GM12891 (cell line): ENCODE results near the gene SIAH3. TPM values are rescaled to one million over a fixed set of nuclear protein-coding genes. Genes with fewer than 3 reads are reported as not detected.

Experiments
- DNase-seq: peaks from one replicate; pipeline ENCODE4 v3.0.0; 2011; ENCODE audit warnings: low spot score; ENCODE audit not compliant: insufficient read length
- FAIRE-seq: peaks from 2 replicates; lab custom pipeline; 2011; peaks lifted over from hg19 to GRCh38; lab: Jason Lieb, UNC
- PAX5 ChIP-seq: IDR thresholded peaks from 2 replicates; pipeline ENCODE4 v1.6.1; 2011; ENCODE audit warnings: low read length, moderate library complexity, mild to moderate bottlenecking; ENCODE audit not compliant: insufficient read depth, severe bottlenecking
- POLR2A ChIP-seq: IDR thresholded peaks from 2 replicates; pipeline ENCODE4 v1.6.1; 2011; ENCODE audit warnings: low read depth, low read length, control low read depth
- POLR2AphosphoS5 ChIP-seq: IDR thresholded peaks from 2 replicates; pipeline ENCODE4 v1.6.1; 2011; ENCODE audit warnings: low read depth, low read length, control low read depth
- POU2F2 ChIP-seq: IDR thresholded peaks from 2 replicates; pipeline ENCODE4 v1.6.1; 2011; ENCODE audit warnings: low read depth, mild to moderate bottlenecking, control low read depth, low read length, moderate library complexity
- SPI1 ChIP-seq: IDR thresholded peaks from 2 replicates; pipeline ENCODE4 v1.6.1; 2011; ENCODE audit warnings: low read depth, low read length, control low read depth
- TAF1 ChIP-seq: IDR thresholded peaks from 2 replicates; pipeline ENCODE4 v1.6.1; 2011; ENCODE audit warnings: low read depth, low read length, control low read depth
- polyA plus RNA-seq: library from polyadenylated mRNA; unstranded; fragments of >200 nt; gene quantifications from one replicate; pipeline ENCODE4 v1.2.1, GENCODE V29; 2012; ENCODE audit warnings: low read depth, missing spikeins, inconsistent platforms; ENCODE audit not compliant: missing spikeins

Gene SIAH3, protein sequence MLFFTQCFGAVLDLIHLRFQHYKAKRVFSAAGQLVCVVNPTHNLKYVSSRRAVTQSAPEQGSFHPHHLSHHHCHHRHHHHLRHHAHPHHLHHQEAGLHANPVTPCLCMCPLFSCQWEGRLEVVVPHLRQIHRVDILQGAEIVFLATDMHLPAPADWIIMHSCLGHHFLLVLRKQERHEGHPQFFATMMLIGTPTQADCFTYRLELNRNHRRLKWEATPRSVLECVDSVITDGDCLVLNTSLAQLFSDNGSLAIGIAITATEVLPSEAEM
- polyA plus RNA-seq, result not detected

- DNase-seq (no peak), FAIRE-seq (peak; percentile 60)
- TF ChIP-seq POLR2A (no peak), POU2F2 (no peak), SPI1 (no peak), POLR2AphosphoS5 (no peak), PAX5 (no peak), TAF1 (no peak)
Observed at GRCh38 chr13:45851171-45851921, at the start of gene SIAH3. TSS of gene SIAH3 (minus strand) at chr13:45851753. CDS start at chr13:45851629, 124 bp downstream.

GRCh38 chr13:45899406-45899805 lies 47.9 kb upstream of the SIAH3 start:
- TF ChIP-seq POU2F2 (no peak), SPI1 (no peak), TAF1 (no peak), POLR2AphosphoS5 (no peak), POLR2A (no peak), PAX5 (no peak)
- DNase-seq (no peak), FAIRE-seq (no peak)

GRCh38 chr13:45897562-45897961 lies 46.0 kb upstream of the SIAH3 start:
- no peak for TF ChIP-seq PAX5
- TF ChIP-seq POLR2AphosphoS5, result no peak
- no peak for TF ChIP-seq SPI1
- TF ChIP-seq TAF1, result no peak
- no peak for TF ChIP-seq POLR2A
- no peak for TF ChIP-seq POU2F2
- DNase-seq (no peak), FAIRE-seq (no peak)

DNA sequence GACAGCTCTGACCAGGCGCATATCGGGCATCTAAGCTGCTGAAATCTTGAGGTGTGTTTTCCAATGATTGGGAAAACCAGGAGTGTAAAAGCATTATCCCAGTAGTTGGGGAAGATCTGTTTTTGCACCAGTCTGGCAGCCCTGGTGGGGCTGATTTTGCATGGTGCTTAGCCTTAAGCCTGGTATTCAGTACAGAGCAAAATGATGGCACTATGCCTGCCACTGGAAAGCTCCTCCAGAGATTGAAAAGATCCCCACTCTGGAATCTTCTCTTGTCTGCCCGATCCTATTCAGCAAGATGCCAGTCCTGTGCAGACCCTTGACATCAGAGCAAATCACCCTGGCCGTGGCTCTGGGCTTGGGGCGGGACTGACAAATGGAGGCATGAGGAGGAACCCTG lies 44.7 kb upstream of the SIAH3 start:
- no peak for TF ChIP-seq SPI1
- no peak for TF ChIP-seq PAX5
- no peak for TF ChIP-seq POLR2A
- TF ChIP-seq TAF1, result no peak
- TF ChIP-seq POU2F2, result no peak
- no peak for TF ChIP-seq POLR2AphosphoS5
- no peak for FAIRE-seq
- DNase-seq, result no peak

DNA sequence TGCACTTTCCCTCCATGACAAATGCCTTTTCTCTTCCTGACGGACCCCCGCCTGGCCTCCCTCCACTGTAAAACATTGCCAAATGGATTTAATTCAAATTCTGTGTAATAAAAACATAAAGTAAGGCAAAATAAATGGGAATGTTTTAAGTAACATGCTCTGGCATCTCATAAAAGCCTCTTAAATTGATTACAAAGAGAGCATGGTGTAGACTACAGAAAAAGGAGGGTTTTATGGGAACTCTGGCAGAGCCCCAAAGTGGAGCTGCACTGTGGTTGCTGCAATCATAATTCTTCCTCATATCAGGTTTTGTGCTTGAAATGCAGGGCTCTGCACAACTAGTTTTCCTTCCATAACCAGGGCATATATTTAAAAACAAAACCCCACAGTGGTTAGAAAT lies 44.3 kb upstream of the SIAH3 start:
- FAIRE-seq, result no peak
- TF ChIP-seq TAF1, result no peak
- TF ChIP-seq POLR2A, result no peak
- TF ChIP-seq POU2F2, result no peak
- TF ChIP-seq PAX5, result no peak
- TF ChIP-seq SPI1, result no peak
- no peak for TF ChIP-seq POLR2AphosphoS5
- no peak for DNase-seq

- TF ChIP-seq TAF1 (no peak), POLR2A (no peak), SPI1 (no peak), POLR2AphosphoS5 (no peak), POU2F2 (no peak), PAX5 (no peak)
- DNase-seq (no peak), FAIRE-seq (no peak)
Observed at GRCh38 chr13:45892513-45892912, 41.0 kb upstream of the SIAH3 start.

DNA sequence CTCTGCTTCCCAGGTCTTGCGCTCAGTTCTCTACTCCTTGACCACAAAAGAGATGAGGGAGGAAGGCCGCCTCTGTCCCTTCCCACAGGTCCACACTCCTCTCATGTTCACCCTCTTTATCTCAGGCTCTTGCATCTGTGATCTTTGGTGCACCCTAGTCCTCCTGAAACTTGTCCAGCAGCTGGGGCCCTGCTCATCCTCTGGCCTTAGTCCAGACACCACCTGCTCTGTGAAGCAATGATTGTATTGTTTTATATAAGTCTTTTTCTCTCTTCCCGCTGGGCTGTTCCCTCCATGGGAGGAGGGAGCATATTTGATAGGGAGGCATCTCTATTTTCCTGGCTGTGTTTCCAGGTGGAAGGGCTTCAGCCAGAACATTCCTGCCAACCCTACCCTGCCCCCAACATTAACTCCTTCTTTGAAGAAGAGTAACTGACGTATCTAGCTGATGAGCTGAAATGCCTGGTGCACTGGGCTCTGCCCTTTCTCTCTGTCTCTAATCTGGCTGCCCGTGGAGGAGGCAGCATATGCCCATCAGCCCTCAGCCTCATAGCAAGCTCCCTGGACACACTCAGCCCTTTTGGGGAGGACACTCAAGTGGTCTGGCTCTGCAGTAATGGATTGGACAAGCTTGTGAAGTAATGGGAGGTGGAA lies 38.2 kb upstream of the SIAH3 start:
- TF ChIP-seq POU2F2 (no peak), PAX5 (no peak), TAF1 (no peak), POLR2AphosphoS5 (no peak), POLR2A (no peak), SPI1 (no peak)
- DNase-seq (no peak), FAIRE-seq (no peak)

GRCh38 chr13:45886466-45886865 lies 34.9 kb upstream of the SIAH3 start:
- FAIRE-seq, result no peak
- TF ChIP-seq PAX5 (no peak), POLR2AphosphoS5 (no peak), POLR2A (no peak), POU2F2 (no peak), TAF1 (no peak), SPI1 (no peak)
- no peak for DNase-seq

GRCh38 chr13:45885194-45885593 lies 33.6 kb upstream of the SIAH3 start:
- TF ChIP-seq SPI1, result no peak
- no peak for TF ChIP-seq TAF1
- no peak for TF ChIP-seq POU2F2
- no peak for TF ChIP-seq POLR2A
- TF ChIP-seq PAX5, result no peak
- TF ChIP-seq POLR2AphosphoS5, result no peak
- no peak for DNase-seq
- FAIRE-seq, result no peak
